Caco-2 (cell line): Measurements from ENCODE around the gene TRAPPC2L. TPM values are rescaled to one million over a fixed set of nuclear protein-coding genes. Genes with fewer than 3 reads are reported as not detected.

Experiments
- BruUV-seq: library from RNA; stranded (reverse); fragments of 400-500 nt; replicated peaks from 2 replicates; lab custom pipeline; 2021; lab: Mats Ljungman, UMichigan
- CTCF ChIA-PET: fragments of 300-600 bp; sonication (Branson Sonifier 250); formaldehyde crosslinking; loops from one replicate; lab custom pipeline; 2022; ENCODE audit warnings: antibody characterized with exemption; lab: Charles Lee
- POLR2A ChIA-PET: fragments of 300-600 bp; sonication (Branson Sonifier 250); formaldehyde crosslinking; loops from one replicate; lab custom pipeline; 2022; ENCODE audit warnings: antibody characterized with exemption; lab: Charles Lee
- DNase-seq, 2 experiments: peaks; one replicate each; pipeline versions ENCODE4 v3.0.0 to v3.0.0-alpha.2; 2020 to 2022
- H3K27me3 ChIP-seq: replicated peaks from 2 replicates; pipeline ENCODE4 v1.6.0; 2011; ENCODE audit warnings: low read length; ENCODE audit not compliant: control insufficient read depth, insufficient read depth
- H3K36me3 ChIP-seq: 2 replicates; pipeline ENCODE4 v1.5.1; 2011; ENCODE audit warnings: low read length; ENCODE audit not compliant: control insufficient read depth, insufficient read depth
- H3K4me1 ChIP-seq: fragments of 250-450 bp; sonication (Bioruptor Pico); 2 replicates; pipeline ENCODE4 v1.5.1; 2020; ENCODE audit warnings: mild to moderate bottlenecking
- H3K4me3 ChIP-seq: 2 replicates; pipeline ENCODE4 v1.5.1; 2011; ENCODE audit warnings: low read depth, mild to moderate bottlenecking, control low read depth, low read length
- H3K9me3 ChIP-seq: fragments of 250-450 bp; sonication (Bioruptor Pico); 2 replicates; pipeline ENCODE4 v1.5.1; 2020; ENCODE audit warnings: mild to moderate bottlenecking, moderate library complexity
- H3K27ac Mint-ChIP-seq: one replicate; pipeline ENCODE4 v1.8.0; 2022; ENCODE audit warnings: mixed read lengths; ENCODE audit not compliant: unreplicated experiment
- H3K27me3 Mint-ChIP-seq: one replicate; pipeline ENCODE4 v1.8.0; 2022; ENCODE audit warnings: mixed read lengths; ENCODE audit not compliant: insufficient read depth, unreplicated experiment
- H3K36me3 Mint-ChIP-seq: one replicate; pipeline ENCODE4 v1.8.0; 2022; ENCODE audit warnings: mild to moderate bottlenecking, mixed read lengths; ENCODE audit not compliant: insufficient read depth, unreplicated experiment
- H3K4me1 Mint-ChIP-seq: one replicate; pipeline ENCODE4 v1.8.0; 2022; ENCODE audit warnings: low read depth, mixed read lengths; ENCODE audit not compliant: unreplicated experiment
- H3K4me3 Mint-ChIP-seq: one replicate; pipeline ENCODE4 v1.8.0; 2022; ENCODE audit warnings: mild to moderate bottlenecking, moderate library complexity, mixed read lengths; ENCODE audit not compliant: unreplicated experiment
- H3K9me3 Mint-ChIP-seq: one replicate; pipeline ENCODE4 v1.8.0; 2022; ENCODE audit warnings: mixed read lengths; ENCODE audit not compliant: unreplicated experiment
- intact Hi-C: fragments of 100-400 bp; cut with micrococcal nuclease; formaldehyde crosslinking; loops from one replicate; pipeline ENCODE4 v1.10.0; 2022; ENCODE audit not compliant: unreplicated experiment
- total RNA-seq: library from RNA; stranded (reverse); gene quantifications from 2 replicates; pipeline ENCODE4 v1.2.3, GENCODE V29; 2022
- TF ChIP-seq, protein P1 (sequence below), 2 experiments: fragments of 200-600 bp in 1 of 2; IDR thresholded peaks; 1 replicate in 1 of 2; 2 replicates in 1 of 2; pipeline versions ENCODE4 v1.5.1 to v1.8.0; 2011 to 2022; ENCODE audit warnings: antibody characterized with exemption in 1 of 2, control low read depth in 1 of 2, inconsistent platforms in 1 of 2, low read depth in 1 of 2, low read length in 1 of 2, mild to moderate bottlenecking in 1 of 2, moderate library complexity in 1 of 2; ENCODE audit not compliant: insufficient read depth in 1 of 2, severe bottlenecking in 1 of 2, unreplicated experiment in 1 of 2

The TRAPPC2L gene
- total RNA-seq, 1 experiment from 2014 or later = 179 TPM

DNA sequence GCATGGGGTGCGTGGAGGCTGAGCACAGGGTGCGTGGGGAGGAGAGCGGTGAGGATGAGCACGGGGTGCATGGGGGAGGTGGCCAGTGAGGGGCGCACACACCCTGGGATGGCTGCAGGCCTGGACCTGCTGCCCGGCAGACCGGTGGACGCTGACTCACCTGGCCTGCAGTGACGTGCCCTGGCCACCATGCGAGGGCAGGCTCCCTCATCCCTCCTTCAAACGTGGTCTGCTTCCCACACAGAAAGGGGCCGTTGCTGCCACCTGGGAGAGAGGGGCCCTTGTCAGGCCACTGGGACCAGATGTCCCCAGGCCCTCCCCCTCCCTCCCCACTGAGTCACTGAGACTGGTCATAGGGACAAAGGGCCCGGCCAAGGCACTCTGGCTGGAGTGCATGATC lies 25.1 kb upstream of the TRAPPC2L start:
- no TSS peak for BruUV-seq
- Mint-ChIP-seq H3K4me1 (no peaks in the 10 kb centered on the region), H3K9me3 (no peaks in the 10 kb centered on the region), H3K27ac (no peak overlapping the region), H3K27me3 (no peaks in the 10 kb centered on the region), H3K36me3 (peaks cover 6% of the 10 kb centered on the region), H3K4me3 (no peak overlapping the region)
- DNase-seq = peak in 1 of 2 experiments; percentile 39
- intact Hi-C loops = no loop called here
- Histone ChIP-seq H3K4me1 (no peaks in the 10 kb centered on the region), H3K27me3 (no peaks in the 10 kb centered on the region), H3K36me3 (no peaks in the 10 kb centered on the region; the same call in 1 of the 2 replicates), H3K9me3 (no peaks in the 10 kb centered on the region), H3K4me3 (no peak overlapping the region)
- CTCF ChIA-PET = no interaction called here
- POLR2A ChIA-PET = no interaction called here
- TF ChIP-seq, protein P1, sequence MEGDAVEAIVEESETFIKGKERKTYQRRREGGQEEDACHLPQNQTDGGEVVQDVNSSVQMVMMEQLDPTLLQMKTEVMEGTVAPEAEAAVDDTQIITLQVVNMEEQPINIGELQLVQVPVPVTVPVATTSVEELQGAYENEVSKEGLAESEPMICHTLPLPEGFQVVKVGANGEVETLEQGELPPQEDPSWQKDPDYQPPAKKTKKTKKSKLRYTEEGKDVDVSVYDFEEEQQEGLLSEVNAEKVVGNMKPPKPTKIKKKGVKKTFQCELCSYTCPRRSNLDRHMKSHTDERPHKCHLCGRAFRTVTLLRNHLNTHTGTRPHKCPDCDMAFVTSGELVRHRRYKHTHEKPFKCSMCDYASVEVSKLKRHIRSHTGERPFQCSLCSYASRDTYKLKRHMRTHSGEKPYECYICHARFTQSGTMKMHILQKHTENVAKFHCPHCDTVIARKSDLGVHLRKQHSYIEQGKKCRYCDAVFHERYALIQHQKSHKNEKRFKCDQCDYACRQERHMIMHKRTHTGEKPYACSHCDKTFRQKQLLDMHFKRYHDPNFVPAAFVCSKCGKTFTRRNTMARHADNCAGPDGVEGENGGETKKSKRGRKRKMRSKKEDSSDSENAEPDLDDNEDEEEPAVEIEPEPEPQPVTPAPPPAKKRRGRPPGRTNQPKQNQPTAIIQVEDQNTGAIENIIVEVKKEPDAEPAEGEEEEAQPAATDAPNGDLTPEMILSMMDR (IDR thresholded peaks at IDR 0.05; ENCODE audit: insufficient read depth in 1 of 2, low read depth in 1 of 2, low read length in 1 of 2, severe bottlenecking in 1 of 2, unreplicated experiment in 1 of 2) = no peak

DNA sequence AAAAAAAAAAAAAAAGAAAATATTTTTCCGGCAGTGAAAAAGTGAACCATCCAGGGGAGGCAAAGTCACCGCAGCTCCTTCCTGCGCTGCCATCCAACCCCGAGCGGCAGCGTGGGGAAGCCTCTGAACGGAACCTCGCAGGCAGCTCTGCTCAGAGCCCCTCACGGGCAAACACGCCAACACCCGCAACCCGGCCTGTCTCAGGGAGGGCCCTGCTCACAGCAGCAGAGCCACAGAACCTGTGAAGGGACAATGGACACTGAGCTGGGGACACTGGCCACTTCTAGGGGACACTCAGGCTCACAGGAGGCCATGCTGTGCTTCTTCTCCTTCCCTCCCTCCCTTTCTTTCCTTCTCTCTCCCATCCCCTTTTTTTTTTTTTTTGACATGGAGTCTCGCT lies 23.8 kb upstream of the TRAPPC2L start:
- Mint-ChIP-seq H3K27ac (no peak overlapping the region), H3K27me3 (no peaks in the 10 kb centered on the region), H3K4me1 (no peaks in the 10 kb centered on the region), H3K4me3 (no peak overlapping the region), H3K36me3 (peaks cover 6% of the 10 kb centered on the region), H3K9me3 (no peaks in the 10 kb centered on the region)
- TF ChIP-seq, protein P1 (IDR thresholded peaks at IDR 0.05; ENCODE audit: insufficient read depth in 1 of 2, low read depth in 1 of 2, low read length in 1 of 2, severe bottlenecking in 1 of 2, unreplicated experiment in 1 of 2) = no peak
- DNase-seq = no peak
- CTCF ChIA-PET = interaction anchor here (1.0 kb wide), 1 partner anchor 24 kb away, joined by 4 read pairs; no protein-coding TSS in a partner anchor
- Histone ChIP-seq H3K27me3 (no peaks in the 10 kb centered on the region), H3K4me3 (no peak overlapping the region), H3K36me3 (no peaks in the 10 kb centered on the region; the same call in 1 of the 2 replicates), H3K9me3 (no peaks in the 10 kb centered on the region), H3K4me1 (no peaks in the 10 kb centered on the region)
- no TSS peak for BruUV-seq
- intact Hi-C loops = no loop called here
- POLR2A ChIA-PET = no interaction called here

DNA sequence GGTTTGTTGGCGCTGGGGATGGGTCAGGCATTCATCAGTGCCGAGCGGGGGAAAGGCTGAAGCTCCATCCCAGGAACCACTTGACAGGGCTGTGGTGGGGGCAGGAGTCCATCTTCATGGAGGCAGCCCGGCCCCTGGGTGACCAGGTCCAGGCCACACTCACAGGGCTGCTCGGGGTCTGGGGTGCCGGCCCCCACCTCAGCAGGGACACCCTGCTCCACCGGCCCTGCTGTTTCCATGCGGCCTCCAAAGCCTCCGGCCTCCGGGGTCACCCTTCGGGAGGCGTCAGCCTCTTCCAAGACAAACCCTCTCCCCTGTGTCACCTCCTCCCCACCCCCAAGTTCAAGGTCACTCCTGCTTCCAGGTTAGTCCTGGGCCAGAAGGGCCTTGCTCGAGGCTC lies 22.3 kb upstream of the TRAPPC2L start:
- Histone ChIP-seq H3K27me3 (no peaks in the 10 kb centered on the region), H3K36me3 (peaks cover 2% of the 10 kb centered on the region), H3K9me3 (no peaks in the 10 kb centered on the region), H3K4me3 (no peak overlapping the region), H3K4me1 (no peaks in the 10 kb centered on the region)
- H3K9me3 Mint-ChIP-seq = no peaks in the 10 kb centered on the region
- H3K4me1 Mint-ChIP-seq = no peaks in the 10 kb centered on the region
- H3K36me3 Mint-ChIP-seq = peaks cover 8% of the 10 kb centered on the region
- no peak overlapping the region for H3K27ac Mint-ChIP-seq
- POLR2A ChIA-PET = no interaction called here
- no peak overlapping the region for H3K4me3 Mint-ChIP-seq
- intact Hi-C loops = no loop called here
- CTCF ChIA-PET = no interaction called here
- TF ChIP-seq, protein P1 (IDR thresholded peaks at IDR 0.05; ENCODE audit: insufficient read depth in 1 of 2, low read depth in 1 of 2, low read length in 1 of 2, severe bottlenecking in 1 of 2, unreplicated experiment in 1 of 2) = no peak
- no peak for DNase-seq
- BruUV-seq = no TSS peak
- H3K27me3 Mint-ChIP-seq = no peaks in the 10 kb centered on the region
